GM12873 (cell line): ENCODE measurements around the gene FREY1.

Experiments
- CTCF ChIP-seq: IDR thresholded peaks from 2 replicates; pipeline ENCODE4 v1.5.1; 2012; ENCODE audit warnings: low read depth, mild to moderate bottlenecking, moderate library complexity, low read length, control low read depth; ENCODE audit not compliant: insufficient read depth; ENCODE audit errors: missing control alignments

FREY1 gene

GRCh38 chr11:45864041-45864440, 43.0 kb downstream of the FREY1 start:
- TF ChIP-seq CTCF = no peak

- TF ChIP-seq CTCF = no peak
Measured at GRCh38 chr11:45860764-45861510, 46.1 kb downstream of the FREY1 start.

DNA sequence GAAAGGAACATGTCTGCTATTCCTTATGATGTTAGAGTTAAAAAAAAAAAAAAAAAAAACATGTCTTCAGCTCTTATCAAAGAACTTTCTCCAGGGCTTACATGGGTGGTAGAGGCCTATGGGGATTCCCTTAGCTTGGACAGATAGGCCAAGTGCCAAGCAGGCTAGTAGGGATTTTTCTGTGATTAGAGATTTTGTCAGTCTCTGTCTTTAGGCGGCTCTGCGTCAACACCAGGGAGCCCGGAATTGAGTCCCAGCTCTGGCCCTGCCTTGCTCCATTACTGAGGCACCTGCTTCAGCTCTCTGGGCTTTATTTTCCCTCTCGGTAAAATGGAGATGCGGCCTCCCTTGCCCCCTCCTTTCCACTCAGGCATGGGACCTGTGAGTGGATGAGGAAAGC, 46.7 kb downstream of the FREY1 start:
- TF ChIP-seq CTCF = no peak

DNA sequence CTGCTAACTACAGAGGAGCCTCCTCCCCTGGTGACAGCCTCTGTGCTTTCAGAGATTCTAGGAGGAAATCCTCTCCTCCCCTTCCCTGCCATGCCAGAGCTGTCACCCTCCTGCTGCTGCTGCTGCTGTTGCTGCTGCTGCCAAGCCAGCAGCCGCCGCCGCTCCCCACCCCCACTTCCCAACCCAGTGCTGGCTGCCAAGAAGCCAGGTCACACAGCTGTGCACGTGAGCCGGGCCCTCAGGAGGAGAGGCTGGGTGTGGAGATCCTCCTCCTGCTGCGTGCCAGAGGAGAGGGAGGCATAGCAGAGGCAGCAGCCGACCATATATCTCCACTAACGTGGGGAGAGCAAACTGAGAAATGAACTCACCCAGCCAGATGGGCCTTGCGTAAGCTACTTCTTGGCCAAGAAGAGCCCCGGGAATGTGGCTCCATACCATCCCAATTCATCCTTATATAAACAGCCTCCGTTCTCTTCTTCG, 47.4 kb downstream of the FREY1 start:
- TF ChIP-seq CTCF = no peak

- no peak for TF ChIP-seq CTCF
Measured at GRCh38 chr11:45858751-45859398, 48.2 kb downstream of the FREY1 start.

DNA sequence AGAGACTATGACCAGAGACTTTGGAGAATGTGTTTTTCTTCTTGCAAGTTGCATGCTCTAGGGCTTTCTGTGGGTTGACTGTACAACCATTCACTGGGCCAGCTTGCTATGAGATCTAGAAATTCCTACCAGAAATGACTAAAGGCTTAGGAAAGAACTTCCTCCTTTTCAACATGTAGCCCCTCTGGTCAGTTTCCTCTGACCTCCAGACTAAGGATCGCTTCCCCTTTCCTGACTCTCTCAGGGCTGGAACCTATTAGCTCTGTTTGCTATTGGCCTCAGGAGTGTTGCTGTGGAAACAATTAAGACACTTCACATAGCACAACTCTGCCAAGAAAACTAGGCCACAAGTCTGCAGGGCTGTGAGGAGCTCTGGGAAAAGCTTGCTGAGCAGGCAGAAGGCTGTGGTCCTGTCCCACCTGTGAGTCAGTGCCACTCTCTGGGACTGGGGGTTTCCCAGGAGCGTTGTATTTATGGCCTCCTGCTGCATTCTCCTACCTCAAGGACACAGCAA, 49.1 kb downstream of the FREY1 start:
- TF ChIP-seq CTCF = no peak
